Stimulated activated CD4-positive, alpha-beta T cell treated with anti-CD3 and anti-CD28 coated beads, Interleukin-1b, Interleukin-23, amount 100 ng/mL, for 4 hours (primary cell): ENCODE measurements around the gene C1orf56.

Experiments
- DNase-seq, 2 donors: peaks; one replicate each; pipeline ENCODE4 v3.0.0-alpha.2; 2020; ENCODE audit warnings: low read depth in 2 of 2

Gene C1orf56, protein sequence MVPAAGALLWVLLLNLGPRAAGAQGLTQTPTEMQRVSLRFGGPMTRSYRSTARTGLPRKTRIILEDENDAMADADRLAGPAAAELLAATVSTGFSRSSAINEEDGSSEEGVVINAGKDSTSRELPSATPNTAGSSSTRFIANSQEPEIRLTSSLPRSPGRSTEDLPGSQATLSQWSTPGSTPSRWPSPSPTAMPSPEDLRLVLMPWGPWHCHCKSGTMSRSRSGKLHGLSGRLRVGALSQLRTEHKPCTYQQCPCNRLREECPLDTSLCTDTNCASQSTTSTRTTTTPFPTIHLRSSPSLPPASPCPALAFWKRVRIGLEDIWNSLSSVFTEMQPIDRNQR

GRCh38 chr1:151047591-151047924, at the start of gene C1orf56:
C1orf56 (plus strand) TSS chr1:151047751; CDS start chr1:151047848, 97 bp downstream.
- peak in 1 of 2 donors; percentile 51 for DNase-seq

DNA sequence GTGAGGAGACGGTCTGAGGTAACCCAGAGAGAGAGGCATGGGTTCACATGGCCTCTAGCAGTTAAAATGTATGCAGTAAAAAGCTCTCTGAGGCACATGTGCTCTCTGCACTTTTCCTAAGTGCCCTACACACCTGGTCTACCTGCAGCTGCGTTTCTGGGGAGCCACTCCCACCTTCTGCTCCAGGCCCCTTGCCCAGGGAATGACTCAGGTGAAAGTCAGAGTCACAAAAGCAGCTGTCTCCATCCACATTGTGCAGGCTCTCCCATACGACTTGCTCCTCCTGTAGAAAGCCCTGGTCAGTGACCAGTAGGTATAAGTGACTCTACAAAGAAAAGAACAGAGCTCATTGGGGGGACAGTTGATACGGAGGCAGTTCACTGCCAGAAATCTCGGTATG, 49.6 kb upstream of the C1orf56 start:
- DNase-seq, result no peak

DNA sequence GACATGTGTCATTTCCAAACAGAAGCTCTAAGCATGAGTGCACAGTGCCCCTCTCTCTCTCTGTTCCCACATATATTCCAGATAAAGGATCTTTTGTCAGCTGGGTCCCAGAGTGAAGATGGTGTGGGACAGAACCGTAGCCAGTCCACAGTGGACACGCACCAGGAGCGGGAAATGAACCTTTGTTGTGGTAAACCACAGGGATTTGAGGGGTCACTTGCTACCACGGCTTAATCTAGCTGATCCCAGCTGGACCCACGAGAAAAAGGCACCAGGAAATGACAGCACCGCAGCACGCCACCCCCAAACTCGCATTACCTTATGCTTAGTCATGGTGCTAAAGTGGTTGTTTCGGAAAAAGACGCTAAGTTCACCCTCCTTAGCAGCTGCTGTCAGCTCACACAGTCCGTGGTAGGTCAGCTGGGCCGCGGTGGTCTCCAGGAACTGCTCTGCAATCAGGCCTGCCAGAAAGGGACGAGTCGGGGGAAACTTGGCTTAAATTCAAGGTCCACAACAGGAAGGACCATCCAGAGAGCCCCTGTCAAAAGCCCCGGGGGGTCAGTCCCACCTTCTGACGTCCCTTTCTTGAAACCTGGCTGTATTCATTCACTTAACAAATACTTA, 48.4 kb upstream of the C1orf56 start:
- DNase-seq, result no peak

- DNase-seq, result no peak
Measured at GRCh38 chr1:150999926-151000325, 47.6 kb upstream of the C1orf56 start.

DNA sequence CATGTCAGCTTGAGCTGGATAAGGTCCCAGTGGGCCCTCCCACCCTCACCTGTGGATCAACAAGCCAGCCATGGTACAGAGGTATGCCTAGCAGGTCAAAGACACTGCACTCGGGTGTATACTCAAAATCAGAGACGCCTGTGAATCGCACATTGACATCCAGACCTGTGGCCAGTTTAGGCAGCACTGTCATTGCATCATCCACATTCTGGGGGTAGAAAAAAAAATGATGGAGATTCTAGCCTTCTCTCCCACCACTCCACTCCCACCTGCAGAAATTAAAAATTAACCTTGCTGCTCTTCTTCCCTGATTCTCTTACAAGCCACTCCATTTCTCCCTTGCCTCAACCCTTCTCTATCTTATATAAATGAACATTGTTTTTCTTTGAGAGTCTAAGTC, 47.1 kb upstream of the C1orf56 start:
- no peak for DNase-seq

GRCh38 chr1:151001602-151002001, 45.9 kb upstream of the C1orf56 start:
- DNase-seq, result no peak

- DNase-seq, result no peak
Measured at GRCh38 chr1:151002051-151002450, 45.5 kb upstream of the C1orf56 start.

- no peak for DNase-seq
Measured at GRCh38 chr1:151002611-151003010, 44.9 kb upstream of the C1orf56 start.

- no peak for DNase-seq
Measured at GRCh38 chr1:151003180-151003579, 44.4 kb upstream of the C1orf56 start.

DNA sequence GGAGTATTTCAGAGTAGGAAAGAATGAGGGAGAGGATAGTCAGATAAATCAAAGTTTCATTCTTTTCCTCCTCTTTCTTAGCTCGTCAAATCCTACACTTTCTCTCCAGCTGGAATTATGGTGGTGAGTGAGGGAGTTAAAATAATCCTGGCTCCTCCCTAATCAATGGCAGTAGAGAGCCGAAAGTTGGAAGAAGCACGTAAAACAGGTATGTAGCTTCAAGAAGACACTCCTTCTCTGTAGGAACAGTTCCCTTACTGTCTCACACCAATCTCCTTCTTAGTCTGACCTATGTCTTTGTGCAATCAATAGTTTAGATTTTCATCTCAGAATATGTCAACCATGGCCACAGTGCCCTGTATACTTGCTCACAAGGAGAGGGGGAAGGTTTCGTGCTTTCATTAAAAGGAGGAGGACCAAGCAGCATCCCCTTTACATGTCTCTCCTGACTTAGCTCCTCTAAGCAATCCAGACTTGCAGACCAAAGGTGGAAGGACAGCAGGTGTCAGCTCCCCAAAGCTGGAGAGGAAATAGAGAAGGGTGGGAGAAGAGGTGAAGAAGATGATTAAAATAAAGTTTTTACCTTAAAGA, 41.7 kb upstream of the C1orf56 start:
- DNase-seq, result no peak

DNA sequence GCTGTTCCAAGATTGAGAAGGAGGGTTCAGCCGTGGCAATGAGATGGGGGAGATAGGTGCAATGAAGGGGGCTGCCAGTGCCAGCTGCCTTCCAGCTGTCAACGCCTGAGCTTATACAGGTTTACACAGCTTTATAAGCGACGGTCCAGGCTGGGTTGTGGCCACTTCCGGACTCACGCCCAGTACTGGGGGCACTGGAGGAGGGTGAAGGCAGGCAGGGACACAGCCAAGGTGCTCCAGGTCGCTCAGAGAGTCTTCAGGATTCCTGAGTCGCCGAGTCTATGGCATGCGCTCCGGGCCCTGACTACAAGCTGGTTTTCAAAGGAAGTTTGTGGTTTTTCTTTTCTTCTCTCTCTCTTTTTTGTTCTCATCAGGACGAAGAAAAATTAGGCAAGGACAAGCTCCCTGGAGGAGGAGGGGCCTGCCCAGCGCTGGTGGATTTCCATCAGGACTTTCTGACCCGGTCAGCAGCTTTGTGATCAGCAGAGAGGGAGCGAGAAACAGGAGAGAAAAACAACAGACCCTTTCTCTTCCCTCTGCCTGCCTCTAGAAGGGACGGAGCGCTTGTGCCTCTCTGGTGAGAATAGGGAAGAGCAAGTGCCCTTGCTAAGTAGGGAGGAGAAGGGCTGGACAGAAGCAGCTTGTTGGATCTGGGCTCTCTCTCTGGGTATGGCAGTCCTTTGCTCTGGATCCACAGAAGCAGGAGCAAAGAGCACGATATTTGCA, 41.1 kb upstream of the C1orf56 start, which contains the start of gene MINDY1:
MINDY1 (minus strand) TSS at position 576 of the 726 bp plus-strand sequence. CDS start 4,285 bp downstream, outside the sequence.
- DNase-seq, result no peak

GRCh38 chr1:151007853-151008243, 39.7 kb upstream of the C1orf56 start:
- DNase-seq, result no peak

GRCh38 chr1:151008244-151009205, 39.0 kb upstream of the C1orf56 start, which contains the start of gene PRUNE1:
PRUNE1 (plus strand) TSS chr1:151008449; CDS start chr1:151008633, 184 bp downstream.
- DNase-seq, result peak; percentile 89 to 97

DNA sequence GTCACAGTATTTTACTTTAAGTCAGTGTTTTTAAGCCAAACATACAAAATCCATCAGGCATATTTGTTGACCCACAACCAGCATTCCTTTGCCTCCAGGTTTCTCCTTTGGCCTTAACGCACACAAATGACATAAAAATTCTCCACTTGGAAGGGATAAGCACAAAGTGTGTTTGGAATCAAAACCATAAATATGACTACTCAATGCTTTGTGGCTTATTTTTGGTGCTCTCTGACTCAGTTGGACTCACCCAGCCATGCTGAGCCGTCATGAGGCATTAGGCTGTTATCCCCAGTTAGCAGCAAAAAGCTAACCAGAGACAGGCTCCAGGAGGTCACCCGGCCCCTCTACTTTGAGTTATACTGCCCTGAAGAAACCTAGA, 38.4 kb upstream of the C1orf56 start:
- no peak for DNase-seq

DNA sequence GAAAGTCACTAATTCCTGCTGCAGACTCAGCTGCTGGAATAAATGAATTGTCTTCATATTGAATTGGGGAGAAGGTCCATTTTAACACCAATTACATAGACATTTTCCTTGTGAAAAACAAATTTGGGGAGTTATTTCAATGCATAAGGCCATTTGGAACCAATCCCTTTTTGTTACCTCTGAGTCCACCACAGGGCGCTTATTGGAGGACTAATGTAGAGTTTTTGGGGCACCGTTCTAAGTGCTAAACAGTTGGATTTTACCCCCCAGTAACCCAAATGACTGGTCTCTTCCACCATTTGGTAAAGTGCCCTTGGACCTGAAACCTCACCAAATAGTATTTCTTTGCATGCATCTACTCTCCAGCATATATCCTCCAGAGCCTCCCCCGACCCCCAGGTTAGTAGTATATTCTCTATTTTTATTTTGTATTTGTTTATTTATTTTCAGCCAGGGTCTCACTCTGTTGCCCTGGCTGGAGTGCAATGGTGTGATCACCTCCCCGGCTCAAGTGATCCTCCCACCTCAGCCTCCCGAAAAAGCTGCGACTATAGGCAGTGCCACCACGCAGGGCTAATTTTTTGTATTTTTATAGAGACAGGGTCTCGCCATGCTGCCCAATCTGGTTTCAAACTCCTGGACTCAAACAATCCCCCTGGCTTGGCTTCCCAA, 37.7 kb upstream of the C1orf56 start:
- DNase-seq, result no peak

- no peak for DNase-seq
Measured at GRCh38 chr1:151010346-151010726, 37.2 kb upstream of the C1orf56 start.

DNA sequence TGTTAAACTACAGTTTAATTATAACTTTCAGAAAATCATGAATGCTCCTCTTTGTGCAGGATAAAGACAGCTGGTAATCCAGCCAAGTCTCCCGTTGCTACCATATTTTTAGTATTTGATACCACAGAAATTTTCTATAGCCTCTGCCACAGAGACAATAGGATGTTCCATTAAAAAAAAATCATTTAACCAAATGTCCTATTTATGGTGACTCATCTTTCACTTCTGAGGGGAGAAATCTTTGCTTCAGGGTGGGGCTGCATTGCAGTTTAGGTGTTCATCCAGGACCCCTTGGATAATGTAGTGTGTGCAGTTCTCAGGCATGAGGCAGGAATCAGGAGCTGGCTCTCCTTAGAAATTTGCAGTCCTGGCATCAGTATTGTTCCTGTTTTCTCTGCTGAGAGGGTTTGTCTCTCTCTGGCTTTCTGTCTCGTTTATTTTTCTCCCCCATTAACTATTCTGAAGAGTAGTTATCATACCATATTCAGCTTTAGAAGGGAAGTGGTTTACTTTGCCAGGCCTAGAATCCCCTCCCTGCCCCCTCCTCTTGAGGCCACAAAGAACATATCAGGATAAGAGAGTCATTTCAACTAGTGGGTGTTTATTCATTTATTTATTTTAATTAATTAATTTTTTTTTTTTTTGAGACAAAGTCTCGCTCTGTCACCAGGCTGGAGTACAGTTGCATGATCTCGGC, 36.2 kb upstream of the C1orf56 start:
- no peak for DNase-seq

DNA sequence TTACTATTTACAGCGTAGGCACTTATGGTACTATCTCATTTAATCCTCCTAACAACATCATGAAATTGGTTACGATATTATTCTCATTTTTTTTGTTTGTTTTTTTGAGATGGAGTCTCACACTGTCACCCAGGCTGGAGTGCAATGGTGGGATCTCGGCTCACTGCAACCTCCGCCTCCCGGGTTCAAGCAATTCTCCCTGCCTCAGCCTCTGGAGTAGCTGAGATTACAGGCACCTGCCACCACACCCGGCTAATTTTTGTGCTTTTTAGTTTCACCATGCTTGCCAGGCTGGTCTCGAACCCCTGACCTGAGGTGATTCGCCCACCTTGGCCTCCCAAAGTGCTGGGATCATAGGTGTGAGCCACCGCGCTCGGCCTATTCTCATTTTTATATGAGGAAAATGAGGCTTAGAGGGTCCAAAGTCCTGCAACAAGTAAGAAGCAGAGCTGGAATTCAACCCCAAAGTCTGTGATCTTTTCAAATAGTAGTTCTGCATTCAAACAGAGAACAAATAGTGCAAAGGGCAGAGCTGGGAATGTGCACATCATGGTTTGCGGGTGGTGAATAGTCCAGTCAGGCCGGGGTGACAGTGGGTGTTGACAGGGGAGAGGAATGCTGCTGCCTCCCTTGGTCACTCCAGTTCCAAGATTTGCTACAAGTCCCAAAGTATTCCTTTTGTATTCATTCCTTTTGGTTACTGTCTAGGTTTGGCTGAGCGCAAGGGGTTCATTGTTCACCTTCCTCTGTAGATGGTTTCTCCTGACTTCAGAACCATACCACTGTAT, 34.7 kb upstream of the C1orf56 start:
- DNase-seq, result no peak

DNA sequence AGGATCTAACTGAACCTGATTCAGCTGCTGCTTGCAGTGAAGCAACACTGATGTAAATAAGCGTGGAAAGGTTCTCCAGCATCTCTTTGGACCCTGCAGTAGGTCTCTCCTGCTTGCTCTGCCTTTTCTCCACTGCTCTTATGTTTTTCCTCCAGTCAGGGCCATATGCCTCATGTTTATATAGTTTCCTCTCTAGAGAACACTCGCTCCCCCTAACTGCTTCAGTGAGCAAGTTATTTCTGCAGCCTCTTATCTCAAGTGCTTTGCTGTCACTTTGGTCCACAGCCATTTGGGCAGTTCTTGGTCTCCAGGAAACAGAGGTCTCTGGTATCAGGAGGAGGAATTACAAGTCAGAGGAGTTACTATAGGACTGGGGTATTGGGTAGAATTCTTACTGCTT, 34.0 kb upstream of the C1orf56 start:
- DNase-seq, result no peak
